Esophagus squamous epithelium (tissue), 5 donors: ENCODE measurements around the gene PLCB1. TPM values are rescaled to one million over a fixed set of nuclear protein-coding genes. Genes with fewer than 3 reads are reported as not detected.

Source experiments
- DNase-seq: peaks from one replicate; lab custom pipeline; 2025; lab: John Stamatoyannopoulos, UW
- H3K27ac ChIP-seq, 4 donors: fragments of 200-600 bp; sonication (generic); one replicate each; pipeline ENCODE4 v1.5.1; 2016 to 2019; ENCODE audit warnings: mild to moderate bottlenecking in 1 of 4
- H3K27me3 ChIP-seq, 4 donors: fragments of 200-600 bp; sonication (generic); 1 replicate in 3 of 4; 2 replicates in 1 of 4; pipeline versions ENCODE4 v1.5.1 to v1.6.0; 2017 to 2021; ENCODE audit warnings: antibody characterized with exemption in 1 of 4
- H3K36me3 ChIP-seq, 3 donors: fragments of 200-600 bp; sonication (generic); one replicate each; pipeline ENCODE4 v1.5.1; 2016 to 2019
- H3K4me1 ChIP-seq, 3 donors: fragments of 200-600 bp; sonication (generic); one replicate each; pipeline ENCODE4 v1.5.1; 2017 to 2019
- H3K4me3 ChIP-seq, 4 donors: fragments of 200-600 bp; sonication (generic); 1 replicate in 3 of 4; 2 replicates in 1 of 4; pipeline ENCODE4 v1.5.1; 2016 to 2019; ENCODE audit warnings: mild to moderate bottlenecking in 2 of 4, moderate library complexity in 1 of 4
- H3K9me3 ChIP-seq, 3 donors: fragments of 200-600 bp; sonication (generic); one replicate each; pipeline ENCODE4 v1.5.1; 2016 to 2019
- CTCF ChIP-seq, 6 experiments: fragments of 450-650 bp in 4 of 6; fragments of 200-600 bp in 2 of 6; sonication (generic) in 2 of 6; IDR thresholded peaks; one replicate each; pipeline ENCODE4 v1.5.1; 2016 to 2019; ENCODE audit warnings: antibody characterized with exemption in 6 of 6, mild to moderate bottlenecking in 4 of 6, moderate library complexity in 4 of 6
- POLR2A ChIP-seq, 4 donors: fragments of 450-650 bp; IDR thresholded peaks; one replicate each; pipeline ENCODE4 v1.6.1; 2017; ENCODE audit warnings: antibody characterized with exemption in 4 of 4, mild to moderate bottlenecking in 4 of 4, moderate library complexity in 3 of 4
- WGBS, 2 donors: methylation state at CpG; one replicate each; pipeline ENCODE4 v1.1.5; 2018; 5-methylcytosine and 5-hydroxymethylcytosine counted together
- intact Hi-C: fragments of 100-400 bp; cut with DNase I; formaldehyde crosslinking; loops from one replicate; pipeline ENCODE4 v1.15.0; 2022
- total RNA-seq, 4 donors: library from RNA; depleted of rRNA; stranded (reverse); fragments of >200 nt; gene quantifications; one replicate each; pipeline ENCODE4 v1.1.0, GENCODE V29; 2016
- donor health status: DM: yes; HTN: yes; CAD: no.

The PLCB1 gene
- total RNA-seq, 4 donors from 2014 or later = 1.9 to 20.4 (median 5.0) TPM

- TF ChIP-seq CTCF (IDR thresholded peaks at IDR 0.05) = no peak
- no peak for TF ChIP-seq POLR2A (IDR thresholded peaks at IDR 0.05)
- no peak for DNase-seq
- 41% methylated on average over 5 of the region's 5 CpGs for WGBS, 2 donors
- Histone ChIP-seq H3K27me3 (no peaks in the 10 kb centered on the region), H3K27ac (peak overlapping the region in 2 of 4 donors; percentile 22 to 39), H3K9me3 (no peaks in the 10 kb centered on the region), H3K4me3 (no peak overlapping the region), H3K36me3 (no peaks in the 10 kb centered on the region), H3K4me1 (peaks cover 0 to 17% (median 4%) of the 10 kb centered on the region in 3 donors)
- intact Hi-C loops = no loop called here
These were observed 664.1 kb downstream of the PLCB1 start for GRCh38 chr20:8796088-8796660.

DNA sequence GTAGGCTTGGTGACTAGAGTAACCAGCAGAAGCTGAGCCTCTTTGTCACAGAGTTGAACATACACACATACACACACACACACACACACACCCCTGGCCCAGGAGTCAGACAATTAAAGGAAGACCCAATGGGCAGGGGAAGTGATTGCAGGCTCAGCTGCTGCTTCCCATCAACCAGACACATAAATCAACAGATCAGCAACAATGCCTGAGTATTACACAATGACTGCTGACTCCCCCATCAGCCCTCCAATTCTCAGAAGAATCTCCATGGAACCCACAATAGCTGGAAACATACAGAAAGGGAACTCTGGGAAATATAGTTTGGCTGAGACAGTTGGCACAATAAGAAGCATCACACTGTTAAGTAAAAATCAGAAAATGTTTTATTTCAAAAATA is 666.4 kb downstream of the PLCB1 start:
- DNase-seq = no peak
- peaks cover 0 to 17% (median 4%) of the 10 kb centered on the region in 3 donors for H3K4me1 ChIP-seq
- intact Hi-C loops = no loop called here
- no peaks in the 10 kb centered on the region for H3K27me3 ChIP-seq
- TF ChIP-seq CTCF (IDR thresholded peaks at IDR 0.05) = no peak
- TF ChIP-seq POLR2A (IDR thresholded peaks at IDR 0.05) = no peak
- H3K9me3 ChIP-seq = no peaks in the 10 kb centered on the region
- H3K36me3 ChIP-seq = no peaks in the 10 kb centered on the region
- H3K4me3 ChIP-seq = no peak overlapping the region
- H3K27ac ChIP-seq = no peak overlapping the region

DNA sequence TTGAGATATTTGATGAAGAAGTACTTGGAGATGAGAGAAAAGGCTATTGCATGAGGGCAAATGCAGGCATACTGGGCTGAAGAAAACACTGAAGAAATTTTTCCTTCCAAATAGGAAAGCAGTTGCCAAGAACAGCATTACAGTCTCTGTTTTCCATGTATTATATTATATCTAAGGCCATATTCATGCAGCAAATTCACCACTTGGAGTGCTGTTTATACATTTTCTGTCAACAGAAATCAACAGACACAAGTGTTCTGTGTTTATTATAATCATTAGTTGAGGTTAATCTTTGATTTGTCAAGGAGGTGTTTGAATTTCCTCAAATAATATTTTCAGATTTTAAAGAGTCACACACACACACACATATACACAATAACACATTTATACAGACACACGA is 668.0 kb downstream of the PLCB1 start:
- Histone ChIP-seq H3K4me3 (no peak overlapping the region), H3K4me1 (peaks cover 0 to 14% (median 4%) of the 10 kb centered on the region in 3 donors), H3K27me3 (no peaks in the 10 kb centered on the region), H3K36me3 (no peaks in the 10 kb centered on the region), H3K9me3 (no peaks in the 10 kb centered on the region), H3K27ac (no peak overlapping the region)
- 18 to 47% methylated on average over 1 of the region's 1 CpG for WGBS, 2 donors
- no peak for TF ChIP-seq CTCF (IDR thresholded peaks at IDR 0.05)
- TF ChIP-seq POLR2A (IDR thresholded peaks at IDR 0.05) = no peak
- intact Hi-C loops = no loop called here
- DNase-seq = no peak

DNA sequence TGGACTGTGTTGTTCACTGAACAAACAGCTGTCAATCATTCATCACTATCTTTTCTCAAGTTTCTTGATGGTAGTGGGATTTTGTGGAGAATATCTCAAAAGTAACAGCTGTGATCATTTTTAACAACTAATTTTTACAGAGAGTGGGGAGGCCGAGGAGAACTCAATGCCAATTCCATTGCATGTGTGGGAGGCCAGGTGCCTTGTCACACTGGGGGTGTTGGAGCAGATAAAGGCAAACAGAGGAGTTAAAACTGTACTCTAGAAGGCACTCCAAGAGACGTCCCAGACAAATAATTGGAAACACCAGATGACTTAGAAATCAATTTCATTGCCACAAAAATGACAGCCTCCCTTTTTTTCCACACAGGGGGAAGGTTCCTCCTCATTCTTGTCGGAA is 669.6 kb downstream of the PLCB1 start:
- Histone ChIP-seq H3K27ac (no peak overlapping the region), H3K36me3 (no peaks in the 10 kb centered on the region), H3K27me3 (no peaks in the 10 kb centered on the region), H3K4me3 (no peak overlapping the region), H3K4me1 (no peaks in the 10 kb centered on the region), H3K9me3 (no peaks in the 10 kb centered on the region)
- 72 to 85% methylated on average over 3 of the region's 3 CpGs for WGBS, 2 donors
- no peak for TF ChIP-seq POLR2A (IDR thresholded peaks at IDR 0.05)
- TF ChIP-seq CTCF (IDR thresholded peaks at IDR 0.05) = no peak
- no peak for DNase-seq
- intact Hi-C loops = no loop called here

DNA sequence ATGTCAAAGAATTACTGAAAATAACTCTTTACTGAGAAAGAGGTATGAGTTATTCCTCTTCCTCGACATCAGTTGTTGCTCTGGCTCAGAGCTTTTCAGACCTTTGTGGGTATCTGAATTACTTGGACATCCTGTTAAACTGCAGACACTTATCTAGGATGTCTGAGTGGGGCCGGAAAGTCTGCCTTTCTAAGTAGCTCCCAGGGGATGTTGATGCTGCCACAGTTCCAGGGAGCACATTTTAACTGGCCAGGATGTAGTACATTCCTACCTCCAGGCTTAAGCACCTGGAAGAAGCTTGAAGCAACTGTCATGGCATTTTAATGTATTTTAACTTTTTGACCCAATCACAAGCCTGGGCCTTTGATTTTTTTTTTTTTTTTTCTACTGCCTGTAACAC is 671.0 kb downstream of the PLCB1 start:
- intact Hi-C loops = no loop called here
- Histone ChIP-seq H3K27me3 (no peaks in the 10 kb centered on the region), H3K36me3 (no peaks in the 10 kb centered on the region), H3K27ac (no peak overlapping the region), H3K4me1 (peaks cover 0 to 4% (median 0%) of the 10 kb centered on the region in 3 donors), H3K9me3 (no peaks in the 10 kb centered on the region), H3K4me3 (no peak overlapping the region)
- DNase-seq = no peak
- WGBS, 2 donors = 55 to 76% methylated on average over 2 of the region's 2 CpGs
- no peak for TF ChIP-seq POLR2A (IDR thresholded peaks at IDR 0.05)
- TF ChIP-seq CTCF (IDR thresholded peaks at IDR 0.05) = no peak
